Femur (tissue), 1 donor: ENCODE measurements around the gene KLK14.

Experiments
- DNase-seq: peaks from one replicate; pipeline ENCODE4 v3.0.0-alpha.2; 2017

KLK14 gene

GRCh38 chr19:51040151-51040550, 42.5 kb downstream of the KLK14 start:
- no peak for DNase-seq

- no peak for DNase-seq
Measured at GRCh38 chr19:51036519-51036918, 46.2 kb downstream of the KLK14 start.

GRCh38 chr19:51034704-51035103, 48.0 kb downstream of the KLK14 start, which contains the start of gene KLK12:
TSS of gene KLK12 (minus strand) at chr19:51035002. CDS start at chr19:51034621, 381 bp downstream.
- no peak for DNase-seq

GRCh38 chr19:51031880-51032225, 50.8 kb downstream of the KLK14 start:
- DNase-seq: no peak

GRCh38 chr19:51031220-51031879, 51.3 kb downstream of the KLK14 start:
- DNase-seq: no peak

GRCh38 chr19:51030631-51031030, 52.1 kb downstream of the KLK14 start:
- DNase-seq: no peak

- no peak for DNase-seq
Measured at GRCh38 chr19:51029718-51030117, 53.0 kb downstream of the KLK14 start.
